Measurements from ENCODE around the gene CENPP.

CENPP gene

GRCh38 chr9:92652461-92652860, 326.7 kb downstream of the CENPP start:
- Histone ChIP-seq H3K9ac (ENCODE audit: low read length) (no peak overlapping the region), H3K9me3 (replicated peaks; ENCODE audit: insufficient read depth, low read length) (no peaks in the 10 kb centered on the region), H3K27ac (ENCODE audit: low read length) (no peak overlapping the region), H3K4me3 (ENCODE audit: low read length) (no peak overlapping the region), H3K9me2 (replicated peaks; ENCODE audit: insufficient read depth, low read length) (no peaks in the 10 kb centered on the region), H3K4me1 (ENCODE audit: low read length) (no peaks in the 10 kb centered on the region), H3K36me3 (replicated peaks; ENCODE audit: insufficient read depth, low read length) (no peaks in the 10 kb centered on the region), H3K4me2 (ENCODE audit: low read depth, low read length) (no peak overlapping the region), H3K79me2 (ENCODE audit: low read length) (peaks cover 29% of the 10 kb centered on the region; the same call in 1 of the 2 replicates), H3K27me3 (replicated peaks; ENCODE audit: insufficient read depth, low read length) (no peaks in the 10 kb centered on the region), H3F3A (ENCODE audit: insufficient read depth, low read length) (no peaks in the 10 kb centered on the region), H2AFZ (ENCODE audit: low read length) (no peak overlapping the region), H4K20me1 (ENCODE audit: insufficient read depth, low read length) (no peaks in the 10 kb centered on the region)
- no peak for DNase-seq
- TF ChIP-seq CTCF (IDR thresholded peaks at IDR 0.05; ENCODE audit: low read length): no peak
- TF ChIP-seq EZH2 (optimal IDR thresholded peaks at IDR 0.05; ENCODE audit: low read depth, low read length): no peak
- no peak for TF ChIP-seq EZH2phosphoT487 (IDR thresholded peaks at IDR 0.05; ENCODE audit: low read length)

GRCh38 chr9:92654481-92655301, 328.9 kb downstream of the CENPP start:
- Histone ChIP-seq H2AFZ (ENCODE audit: low read length) (no peak overlapping the region), H3K79me2 (ENCODE audit: low read length) (peaks cover 50% of the 10 kb centered on the region), H3F3A (ENCODE audit: insufficient read depth, low read length) (no peaks in the 10 kb centered on the region), H3K9me2 (replicated peaks; ENCODE audit: insufficient read depth, low read length) (no peaks in the 10 kb centered on the region), H3K9ac (ENCODE audit: low read length) (no peak overlapping the region), H3K27ac (ENCODE audit: low read length) (no peak overlapping the region), H3K36me3 (replicated peaks; ENCODE audit: insufficient read depth, low read length) (no peaks in the 10 kb centered on the region), H3K27me3 (replicated peaks; ENCODE audit: insufficient read depth, low read length) (no peaks in the 10 kb centered on the region), H3K4me3 (ENCODE audit: low read length) (no peak overlapping the region), H4K20me1 (ENCODE audit: insufficient read depth, low read length) (no peaks in the 10 kb centered on the region), H3K4me2 (ENCODE audit: low read depth, low read length) (no peak overlapping the region), H3K4me1 (ENCODE audit: low read length) (no peaks in the 10 kb centered on the region), H3K9me3 (replicated peaks; ENCODE audit: insufficient read depth, low read length) (no peaks in the 10 kb centered on the region)
- TF ChIP-seq CTCF (IDR thresholded peaks at IDR 0.05; ENCODE audit: low read length): no peak
- no peak for TF ChIP-seq EZH2 (optimal IDR thresholded peaks at IDR 0.05; ENCODE audit: low read depth, low read length)
- TF ChIP-seq EZH2phosphoT487 (IDR thresholded peaks at IDR 0.05; ENCODE audit: low read length): no peak
- no peak for DNase-seq

- no peak overlapping the region for H3K9ac ChIP-seq (ENCODE audit: low read length)
- peaks cover 56% of the 10 kb centered on the region for H3K79me2 ChIP-seq (ENCODE audit: low read length)
- no peaks in the 10 kb centered on the region for H3F3A ChIP-seq (ENCODE audit: insufficient read depth, low read length)
- no peak overlapping the region for H3K27ac ChIP-seq (ENCODE audit: low read length)
- H3K27me3 ChIP-seq (replicated peaks; ENCODE audit: insufficient read depth, low read length): no peaks in the 10 kb centered on the region
- no peak overlapping the region for H3K4me2 ChIP-seq (ENCODE audit: low read depth, low read length)
- H3K4me1 ChIP-seq (ENCODE audit: low read length): no peaks in the 10 kb centered on the region
- TF ChIP-seq EZH2phosphoT487 (IDR thresholded peaks at IDR 0.05; ENCODE audit: low read length) (no peak), CTCF (IDR thresholded peaks at IDR 0.05; ENCODE audit: low read length) (no peak), EZH2 (optimal IDR thresholded peaks at IDR 0.05; ENCODE audit: low read depth, low read length) (no peak)
- no peaks in the 10 kb centered on the region for H3K9me3 ChIP-seq (replicated peaks; ENCODE audit: insufficient read depth, low read length)
- no peaks in the 10 kb centered on the region for H4K20me1 ChIP-seq (ENCODE audit: insufficient read depth, low read length)
- H2AFZ ChIP-seq (ENCODE audit: low read length): no peak overlapping the region
- H3K36me3 ChIP-seq (replicated peaks; ENCODE audit: insufficient read depth, low read length): no peaks in the 10 kb centered on the region
- no peak for DNase-seq
- no peaks in the 10 kb centered on the region for H3K9me2 ChIP-seq (replicated peaks; ENCODE audit: insufficient read depth, low read length)
- no peak overlapping the region for H3K4me3 ChIP-seq (ENCODE audit: low read length)
Observed at GRCh38 chr9:92655366-92655765, 329.6 kb downstream of the CENPP start.

Measured in MM.1S (cell line).